ENCODE results near the gene KLHL35. TPM values are rescaled to one million over a fixed set of nuclear protein-coding genes. Genes with fewer than 3 reads are reported as not detected.

The KLHL35 gene
- total RNA-seq, 1 donor from 2014 or later = 28.5 TPM

GRCh38 chr11:75469785-75470405, 36.9 kb upstream of the KLHL35 start:
- FAIRE-seq (no peak), DNase-seq (ENCODE audit: low spot score in 2 of 2) (no peak)

- DNase-seq (ENCODE audit: low spot score in 2 of 2) = peak in 1 of 2 donors; percentile 42
- FAIRE-seq = no peak
Measured at GRCh38 chr11:75468534-75469340, 35.7 kb upstream of the KLHL35 start.

GRCh38 chr11:75467881-75468280, 34.9 kb upstream of the KLHL35 start:
- FAIRE-seq = no peak
- DNase-seq (ENCODE audit: low spot score in 2 of 2) = no peak

GRCh38 chr11:75467311-75467710, 34.3 kb upstream of the KLHL35 start:
- no peak for DNase-seq (ENCODE audit: low spot score in 2 of 2)
- FAIRE-seq = no peak

- no peak for DNase-seq (ENCODE audit: low spot score in 2 of 2)
- no peak for FAIRE-seq
Measured at GRCh38 chr11:75465701-75466531, 32.9 kb upstream of the KLHL35 start.

GRCh38 chr11:75463106-75463774, 30.2 kb upstream of the KLHL35 start:
- DNase-seq (ENCODE audit: low spot score in 2 of 2) (no peak), FAIRE-seq (no peak)

- FAIRE-seq (no peak), DNase-seq (ENCODE audit: low spot score in 2 of 2) (no peak)
Measured at GRCh38 chr11:75462117-75462653, 29.2 kb upstream of the KLHL35 start.

GRCh38 chr11:75461151-75461550, 28.1 kb upstream of the KLHL35 start:
- DNase-seq (ENCODE audit: low spot score in 2 of 2) (no peak), FAIRE-seq (no peak)

- no peak for FAIRE-seq
Measured at GRCh38 chr11:75456596-75457183, 23.7 kb upstream of the KLHL35 start.

GRCh38 chr11:75454987-75455386, 22.0 kb upstream of the KLHL35 start:
- no peak for DNase-seq (ENCODE audit: low spot score in 2 of 2)
- FAIRE-seq = no peak

More at GRCh38 chr11:75456596-75457183, 23.7 kb upstream of the KLHL35 start:
- DNase-seq (ENCODE audit: low spot score in 2 of 2) = no peak

- DNase-seq (ENCODE audit: low spot score in 2 of 2) (no peak), FAIRE-seq (no peak)
Measured at GRCh38 chr11:75453916-75454655, 21.1 kb upstream of the KLHL35 start.

GRCh38 chr11:75450826-75451821, 18.1 kb upstream of the KLHL35 start:
- FAIRE-seq = no peak
- no peak for DNase-seq (ENCODE audit: low spot score in 2 of 2)

- FAIRE-seq = no peak
- DNase-seq (ENCODE audit: low spot score in 2 of 2) = no peak
Measured at GRCh38 chr11:75450236-75450635, 17.2 kb upstream of the KLHL35 start.

- DNase-seq (ENCODE audit: low spot score in 2 of 2) (no peak), FAIRE-seq (no peak)
Measured at GRCh38 chr11:75449776-75450175, 16.8 kb upstream of the KLHL35 start.

GRCh38 chr11:75449271-75449670, 16.3 kb upstream of the KLHL35 start:
- no peak for FAIRE-seq

GRCh38 chr11:75447415-75447814, 14.4 kb upstream of the KLHL35 start:
- DNase-seq (ENCODE audit: low spot score in 2 of 2) = no peak
- no peak for FAIRE-seq

More at GRCh38 chr11:75449271-75449670, 16.3 kb upstream of the KLHL35 start:
- no peak for DNase-seq (ENCODE audit: low spot score in 2 of 2)

GRCh38 chr11:75445315-75445953, 12.4 kb upstream of the KLHL35 start:
- FAIRE-seq (no peak), DNase-seq (ENCODE audit: low spot score in 2 of 2) (peak; percentile 76 to 77)
